Stimulated activated CD4-positive, alpha-beta T cell treated with anti-CD3 and anti-CD28 coated beads, TNF-alpha, amount 100 ng/mL, for 24 hours (primary cell): ENCODE data around the gene SLC44A3.

ENCODE experiments used
- DNase-seq, 3 experiments: peaks; one replicate each; pipeline ENCODE4 v3.0.0-alpha.2; 2020; ENCODE audit warnings: low read depth in 3 of 3

Gene SLC44A3

GRCh38 chr1:94873520-94874351, 53.6 kb downstream of the SLC44A3 start:
- DNase-seq = no peak

DNA sequence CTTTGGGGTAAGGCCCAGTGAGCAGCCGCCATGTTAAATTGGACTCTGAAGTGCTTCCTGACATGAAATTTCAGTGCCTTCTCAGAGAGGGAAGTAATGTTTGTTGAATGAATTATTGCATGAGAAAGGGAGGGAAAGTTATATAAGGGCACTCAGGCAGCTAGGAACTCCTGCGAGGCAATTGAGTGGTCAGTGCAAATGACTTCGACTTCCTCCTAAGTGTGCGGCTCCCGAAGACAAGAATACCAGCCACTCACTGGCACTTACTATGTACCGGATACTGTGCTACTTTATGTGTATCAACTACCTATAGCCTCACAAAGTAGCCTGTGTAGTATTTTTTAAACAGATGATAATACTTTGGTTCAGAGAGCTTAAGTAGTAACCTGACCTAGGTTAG, 54.3 kb downstream of the SLC44A3 start:
- DNase-seq = no peak

GRCh38 chr1:94875794-94876193, 55.6 kb downstream of the SLC44A3 start:
- DNase-seq = no peak

GRCh38 chr1:94876362-94876761, 56.2 kb downstream of the SLC44A3 start:
- no peak for DNase-seq

DNA sequence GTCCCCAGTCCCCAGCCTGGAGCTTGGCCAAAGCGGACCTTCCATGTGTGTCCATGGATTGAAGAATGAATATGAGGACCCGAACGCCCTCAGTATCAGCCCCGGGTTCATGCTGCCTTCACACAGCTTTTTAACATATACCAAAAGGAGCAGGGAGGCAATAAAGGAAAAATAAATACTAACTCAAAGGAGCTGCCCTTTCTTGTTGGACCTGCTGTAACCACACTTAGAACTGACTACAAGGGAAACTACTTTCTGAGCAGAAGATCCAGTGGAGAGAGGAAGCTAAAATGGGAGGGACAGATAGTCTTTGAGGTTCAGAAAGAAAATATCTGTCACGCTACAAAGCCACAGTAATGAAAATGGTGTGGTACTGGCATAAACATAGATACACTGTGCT, 58.2 kb downstream of the SLC44A3 start:
- no peak for DNase-seq

GRCh38 chr1:94883691-94884090, 63.5 kb downstream of the SLC44A3 start:
- no peak for DNase-seq

- DNase-seq = no peak
Measured at GRCh38 chr1:94884106-94884505, 63.9 kb downstream of the SLC44A3 start.

DNA sequence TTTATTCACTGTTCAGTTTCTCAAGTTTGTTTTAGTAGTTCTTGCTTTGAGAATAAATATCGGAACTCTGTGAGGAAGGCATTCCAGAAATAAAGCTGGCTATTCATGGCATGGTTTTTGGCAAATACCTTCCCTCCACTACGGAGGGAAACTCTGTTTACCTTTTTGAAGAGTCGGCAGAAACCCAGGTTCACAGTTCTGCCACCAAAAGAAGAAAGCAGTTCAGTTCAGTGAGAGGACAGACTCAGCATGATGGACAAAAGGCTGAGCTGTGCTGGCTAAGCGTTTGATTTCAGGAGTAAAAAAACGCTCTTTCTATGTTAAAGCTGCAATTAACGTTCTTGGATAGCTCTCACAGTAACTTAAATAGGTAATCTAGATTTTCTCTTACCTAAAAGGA, 64.3 kb downstream of the SLC44A3 start:
- DNase-seq = no peak

DNA sequence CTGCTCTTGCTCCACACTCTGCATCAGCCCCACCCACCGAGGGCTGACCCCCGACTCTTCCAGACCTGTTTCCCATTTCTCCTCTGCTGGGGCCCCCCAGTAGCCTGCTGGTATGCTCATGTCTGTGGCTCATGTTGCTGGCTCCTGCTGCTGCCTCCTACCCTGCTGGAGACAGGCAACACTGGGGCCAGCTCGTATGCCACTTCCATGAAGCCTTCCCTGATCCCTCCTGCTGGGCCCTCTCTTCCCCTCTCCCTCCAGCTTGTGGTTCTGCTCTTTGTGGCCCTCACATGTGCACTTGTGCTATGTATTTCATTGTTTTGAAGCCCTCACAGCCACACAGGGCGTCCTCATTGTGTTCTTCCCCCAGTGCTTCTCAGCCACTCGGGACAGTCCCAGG, 66.2 kb downstream of the SLC44A3 start:
- DNase-seq = no peak

GRCh38 chr1:94887106-94887505, 66.9 kb downstream of the SLC44A3 start:
- DNase-seq = no peak

GRCh38 chr1:94887603-94888171, 67.5 kb downstream of the SLC44A3 start:
- no peak for DNase-seq

GRCh38 chr1:94888201-94888600, 68.0 kb downstream of the SLC44A3 start:
- DNase-seq = no peak

GRCh38 chr1:94892604-94893254, 72.6 kb downstream of the SLC44A3 start:
- DNase-seq = no peak

DNA sequence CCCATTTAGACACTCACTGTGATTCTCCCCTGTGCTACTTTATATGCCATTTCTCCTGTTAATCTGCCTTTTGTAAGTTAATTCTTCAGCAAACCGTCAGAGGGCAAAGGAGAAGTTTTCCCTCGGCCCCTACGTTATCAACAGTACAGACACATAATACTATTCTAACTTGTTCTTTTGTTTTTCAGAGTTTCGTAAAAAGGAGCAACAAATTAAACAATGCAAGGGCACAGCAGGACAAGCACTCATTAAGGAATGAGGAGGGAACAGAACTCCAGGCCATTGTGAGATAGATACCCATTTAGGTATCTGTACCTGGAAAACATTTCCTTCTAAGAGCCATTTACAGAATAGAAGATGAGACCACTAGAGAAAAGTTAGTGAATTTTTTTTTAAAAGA, 74.5 kb downstream of the SLC44A3 start:
- DNase-seq = no peak

DNA sequence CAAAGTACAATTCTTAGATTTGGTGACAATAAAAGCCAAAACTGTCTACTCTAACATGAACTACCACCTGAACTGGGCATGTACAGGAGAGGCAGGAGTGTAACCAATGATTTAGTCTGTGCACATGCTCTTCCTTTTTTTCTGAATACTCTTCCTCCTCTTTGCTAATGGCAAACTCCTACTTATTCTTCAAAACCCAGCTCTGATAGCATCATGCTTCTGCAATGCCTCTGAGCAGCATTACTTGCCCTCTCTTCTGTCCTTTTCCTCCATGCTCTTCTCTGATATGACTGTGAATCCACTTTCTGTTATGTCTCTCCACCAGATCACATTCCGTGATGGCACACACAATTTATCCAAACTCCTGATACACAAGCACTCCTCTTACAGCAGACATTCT, 75.4 kb downstream of the SLC44A3 start:
- no peak for DNase-seq

DNA sequence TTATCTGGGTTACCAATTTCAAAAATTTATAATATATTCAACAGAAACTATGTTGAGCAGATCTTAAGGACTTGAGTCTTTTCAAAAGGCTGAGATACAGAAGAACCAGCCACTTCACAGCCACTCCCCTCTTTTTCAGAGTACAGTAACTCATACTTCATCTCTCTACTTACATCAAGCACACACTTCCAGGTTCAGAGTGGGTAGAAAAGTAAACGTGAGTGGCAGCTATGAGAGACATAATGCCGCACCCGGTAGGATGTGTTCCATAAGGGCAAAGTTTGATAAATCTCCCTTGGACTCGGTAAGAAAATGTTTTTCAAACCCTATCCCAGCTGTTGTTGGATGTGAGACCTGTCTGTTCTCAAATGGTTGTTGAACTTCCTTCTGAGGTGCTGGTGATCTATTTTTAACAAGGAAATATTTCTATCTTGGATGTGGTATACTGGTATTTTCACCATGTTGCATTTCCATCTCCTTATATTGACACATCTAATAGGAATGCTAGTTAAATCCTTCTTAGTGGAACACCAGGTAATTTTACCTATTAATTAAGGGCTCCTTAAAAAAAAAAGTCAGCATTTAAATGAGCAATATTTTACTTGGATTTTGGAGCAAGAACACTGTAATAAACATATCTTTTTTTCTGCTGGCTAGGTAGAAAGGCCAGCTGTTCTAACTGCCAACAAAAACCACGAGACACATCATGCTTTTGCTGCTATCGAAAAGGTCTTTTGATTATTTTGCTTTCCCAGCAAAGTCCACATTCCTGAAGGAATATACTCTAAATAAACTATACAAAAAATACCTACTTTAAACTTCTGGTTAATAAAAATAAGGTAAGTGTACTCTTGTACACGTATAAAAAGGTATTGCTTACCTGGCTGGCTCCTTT, 78.6 kb downstream of the SLC44A3 start:
- DNase-seq = no peak

DNA sequence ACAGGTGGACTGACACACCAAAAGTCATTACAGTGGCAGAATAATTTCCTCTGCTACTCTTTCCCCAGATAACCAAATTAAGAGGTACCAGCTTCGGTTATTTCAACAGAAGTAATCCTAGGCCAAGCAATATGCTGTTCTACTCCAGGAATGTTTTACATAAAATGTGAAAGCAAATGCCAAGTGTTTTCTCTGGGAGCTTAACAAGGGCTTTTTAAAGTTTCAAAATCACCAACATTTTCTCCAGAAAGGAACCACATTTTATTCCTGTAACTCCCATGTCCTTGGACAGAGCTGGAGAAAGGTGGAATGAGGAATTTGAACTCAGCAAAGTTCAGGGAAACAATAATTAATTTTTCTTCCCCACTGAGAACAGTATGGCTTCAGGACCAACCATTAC, 79.6 kb downstream of the SLC44A3 start:
- no peak for DNase-seq

- DNase-seq = no peak
Measured at GRCh38 chr1:94901841-94902240, 81.7 kb downstream of the SLC44A3 start.

GRCh38 chr1:94903280-94904009, 83.3 kb downstream of the SLC44A3 start:
- DNase-seq = no peak

GRCh38 chr1:94905207-94905606, 85.0 kb downstream of the SLC44A3 start:
- DNase-seq = no peak

- DNase-seq = no peak
Measured at GRCh38 chr1:94906382-94906781, 86.2 kb downstream of the SLC44A3 start.
